WTC11 (cell line): ENCODE data around the gene CD109. TPM values are rescaled to one million over a fixed set of nuclear protein-coding genes. Genes with fewer than 3 reads are reported as not detected.

ENCODE experiments used
- ATAC-seq: fragments of 200-7000 bp; cut with Tn5 transposase; 2 replicates; pipeline ENCODE4 v1.10.0; 2021; ENCODE audit warnings: mild to moderate bottlenecking, moderate library complexity
- CTCF ChIA-PET: fragments of 300-600 bp; sonication (Branson Sonifier 250); formaldehyde crosslinking; loops from one replicate; lab custom pipeline; 2021; ENCODE audit warnings: antibody characterized with exemption; lab: Charles Lee
- POLR2A ChIA-PET: fragments of 350-600 bp; sonication (Branson Sonifier 250); formaldehyde crosslinking; loops from one replicate; lab custom pipeline; 2021; ENCODE audit warnings: antibody characterized with exemption; lab: Charles Lee
- DNase-seq: peaks from one replicate; pipeline ENCODE4 v3.0.0; 2021; ENCODE audit warnings: low spot score
- H3K27ac Mint-ChIP-seq: 2 replicates; pipeline ENCODE4 v1.8.0; 2021; ENCODE audit warnings: mixed read lengths
- H3K27me3 Mint-ChIP-seq: 2 replicates; pipeline ENCODE4 v1.8.0; 2021; ENCODE audit warnings: low read depth, mild to moderate bottlenecking, moderate library complexity, mixed read lengths
- H3K36me3 Mint-ChIP-seq: 2 replicates; pipeline ENCODE4 v1.8.0; 2021; ENCODE audit warnings: mixed read lengths
- H3K4me1 Mint-ChIP-seq: 2 replicates; pipeline ENCODE4 v1.8.0; 2022; ENCODE audit warnings: mixed read lengths
- H3K4me3 Mint-ChIP-seq: 2 replicates; pipeline ENCODE4 v1.8.0; 2021; ENCODE audit warnings: mild to moderate bottlenecking, moderate library complexity, mixed read lengths
- H3K9me3 Mint-ChIP-seq: 2 replicates; pipeline ENCODE4 v1.8.0; 2021; ENCODE audit warnings: mixed read lengths
- ATF2 ChIP-seq: sonication (generic); formaldehyde crosslinking; IDR thresholded peaks from 2 replicates; pipeline ENCODE4 v1.8.1; 2022; ENCODE audit warnings: low read depth, missing genetic modification reagents, borderline replicate concordance
- CDX4 ChIP-seq: fragments of 250-450 bp; sonication (Bioruptor Pico); IDR thresholded peaks from 2 replicates; pipeline ENCODE4 v1.9.0; 2021; ENCODE audit warnings: moderate library complexity, mild to moderate bottlenecking, inconsistent platforms, borderline replicate concordance
- ELF4 ChIP-seq: sonication (generic); formaldehyde crosslinking; IDR thresholded peaks from 2 replicates; pipeline ENCODE4 v1.8.1; 2022; ENCODE audit warnings: low read depth, mild to moderate bottlenecking, moderate library complexity, missing genetic modification reagents
- ETV6 ChIP-seq: sonication (generic); formaldehyde crosslinking; IDR thresholded peaks from 2 replicates; pipeline ENCODE4 v1.8.1; 2022; ENCODE audit warnings: mild to moderate bottlenecking, missing genetic modification reagents
- HMGA2 ChIP-seq: fragments of 250-450 bp; sonication (Bioruptor Pico); IDR thresholded peaks from 2 replicates; pipeline ENCODE4 v1.4.0; 2021; ENCODE audit warnings: mild to moderate bottlenecking, moderate library complexity
- MYBL2 ChIP-seq: sonication (generic); formaldehyde crosslinking; IDR thresholded peaks from 2 replicates; pipeline ENCODE4 v1.8.1; 2023; ENCODE audit warnings: mild to moderate bottlenecking, moderate library complexity, missing genetic modification reagents
- NFYB ChIP-seq: sonication (generic); formaldehyde crosslinking; conservative IDR thresholded peaks from 2 replicates; pipeline ENCODE4 v1.8.0; 2022; ENCODE audit warnings: low read depth, missing genetic modification reagents
- NR2C2 ChIP-seq: sonication (generic); formaldehyde crosslinking; IDR thresholded peaks from 2 replicates; pipeline ENCODE4 v1.8.0; 2022; ENCODE audit warnings: mild to moderate bottlenecking, missing genetic modification reagents
- NR3C1 ChIP-seq: sonication (generic); formaldehyde crosslinking; conservative IDR thresholded peaks from 2 replicates; pipeline ENCODE4 v1.8.1; 2023; ENCODE audit warnings: low read depth, mild to moderate bottlenecking, missing genetic modification reagents
- PRDM15 ChIP-seq: sonication (generic); formaldehyde crosslinking; IDR thresholded peaks from 2 replicates; pipeline ENCODE4 v1.8.0; 2022; ENCODE audit warnings: missing genetic modification reagents
- RELA ChIP-seq: sonication (generic); formaldehyde crosslinking; IDR thresholded peaks from 2 replicates; pipeline ENCODE4 v1.8.1; 2022; ENCODE audit warnings: missing genetic modification reagents, mild to moderate bottlenecking, borderline replicate concordance
- SMAD3 ChIP-seq: sonication (generic); formaldehyde crosslinking; IDR thresholded peaks from 2 replicates; pipeline ENCODE4 v1.8.0; 2022; ENCODE audit warnings: missing genetic modification reagents, mild to moderate bottlenecking, borderline replicate concordance
- SOX15 ChIP-seq: fragments of 250-450 bp; sonication (Bioruptor Pico); IDR thresholded peaks from 2 replicates; pipeline ENCODE4 v1.9.0; 2021; ENCODE audit warnings: mild to moderate bottlenecking
- STAT6 ChIP-seq: sonication (generic); formaldehyde crosslinking; conservative IDR thresholded peaks from 2 replicates; pipeline ENCODE4 v1.8.1; 2023; ENCODE audit warnings: mild to moderate bottlenecking, low read depth, missing genetic modification reagents, moderate library complexity
- TEAD4 ChIP-seq: sonication (generic); formaldehyde crosslinking; IDR thresholded peaks from 2 replicates; pipeline ENCODE4 v1.8.0; 2022; ENCODE audit warnings: mild to moderate bottlenecking, missing genetic modification reagents
- ZNF263 ChIP-seq: sonication (generic); formaldehyde crosslinking; IDR thresholded peaks from 2 replicates; pipeline ENCODE4 v1.8.1; 2022; ENCODE audit warnings: low read depth, mild to moderate bottlenecking, moderate library complexity, missing genetic modification reagents
- total RNA-seq: library from RNA; stranded (reverse); gene quantifications from 3 replicates; pipeline ENCODE4 v1.2.3, GENCODE V29; 2021
- TF ChIP-seq, protein P1 (sequence below): sonication (generic); formaldehyde crosslinking; IDR thresholded peaks from 2 replicates; pipeline ENCODE4 v1.8.0; 2022; ENCODE audit warnings: mild to moderate bottlenecking, missing genetic modification reagents
- TF ChIP-seq, protein P2 (sequence below): sonication (generic); formaldehyde crosslinking; IDR thresholded peaks from 2 replicates; pipeline ENCODE4 v1.8.1; 2022; ENCODE audit warnings: low read depth, mild to moderate bottlenecking, moderate library complexity, missing genetic modification reagents, borderline replicate concordance

The CD109 gene
- total RNA-seq, 1 experiment from 2014 or later, result 4.5 TPM

GRCh38 chr6:73669005-73669404 lies 27.0 kb upstream of the CD109 start:
- Mint-ChIP-seq H3K9me3 (no peaks in the 10 kb centered on the region), H3K27ac (no peak overlapping the region), H3K36me3 (no peaks in the 10 kb centered on the region), H3K4me3 (no peak overlapping the region), H3K27me3 (no peaks in the 10 kb centered on the region; the same call in 1 of the 2 replicates), H3K4me1 (no peaks in the 10 kb centered on the region)
- TF ChIP-seq ETV6 (CRISPR knock-in tag) (no peak), ATF2 (CRISPR knock-in tag) (no peak), SMAD3 (CRISPR knock-in tag) (no peak), NFYB (CRISPR knock-in tag) (no peak), SOX15 (CRISPR knock-in tag) (no peak), ELF4 (no peak), HMGA2 (CRISPR knock-in tag) (no peak), PRDM15 (CRISPR knock-in tag) (no peak), ZNF263 (CRISPR knock-in tag) (no peak), TEAD4 (no peak), NR2C2 (CRISPR knock-in tag) (no peak), NR3C1 (CRISPR knock-in tag) (no peak), RELA (CRISPR knock-in tag) (no peak), MYBL2 (CRISPR knock-in tag) (no peak)
- ATAC-seq, result no peak
- no peak for DNase-seq
- CTCF ChIA-PET, result interaction anchor here (1.9 kb wide), 1 partner anchor 64 kb away, joined by 7 read pairs; no protein-coding TSS in a partner anchor
- POLR2A ChIA-PET, result no interaction called here

DNA sequence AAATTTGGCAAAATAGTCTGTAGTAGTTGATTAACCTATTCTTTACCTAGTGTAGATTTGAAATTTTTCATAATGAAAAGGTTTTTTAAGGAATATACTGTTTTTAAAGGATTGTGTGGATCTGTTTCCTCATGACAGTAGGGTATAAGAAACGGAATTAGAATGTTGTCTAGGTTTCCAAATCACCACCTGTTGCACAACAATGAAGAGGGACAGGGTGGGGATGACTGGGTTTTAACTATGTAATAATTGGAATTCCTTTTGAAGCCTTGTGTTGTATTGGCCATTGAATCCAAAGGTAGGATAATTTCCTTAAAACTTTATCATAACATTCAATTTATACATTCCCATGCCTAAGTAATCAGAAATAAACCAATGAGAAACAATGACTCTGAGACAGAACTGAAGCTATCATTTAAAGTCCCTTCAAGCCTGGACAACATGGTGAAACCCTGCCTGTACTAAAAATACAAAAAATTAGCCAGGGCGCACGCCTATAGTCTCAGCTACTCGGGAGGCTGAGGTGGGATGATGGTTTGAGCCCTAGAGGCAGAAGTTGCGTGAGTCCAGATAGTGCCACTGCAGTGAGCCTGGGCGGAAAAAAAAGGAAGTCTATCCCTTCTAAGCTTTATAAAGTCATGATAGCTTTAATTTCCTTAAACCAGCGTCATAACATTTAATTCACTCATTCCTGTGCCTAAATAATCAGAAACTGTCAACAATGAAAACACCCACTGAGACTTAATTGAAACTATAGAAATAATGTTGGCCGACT lies 23.9 kb upstream of the CD109 start:
- Mint-ChIP-seq H3K9me3 (no peaks in the 10 kb centered on the region), H3K4me3 (no peak overlapping the region), H3K4me1 (no peaks in the 10 kb centered on the region), H3K27me3 (no peaks in the 10 kb centered on the region), H3K27ac (no peak overlapping the region), H3K36me3 (no peaks in the 10 kb centered on the region)
- no peak for ATAC-seq
- ChIA-PET CTCF (interaction anchor here (0.9 kb wide), 1 partner anchor 67 kb away, joined by 3 read pairs; no protein-coding TSS in a partner anchor), POLR2A (no interaction called here)
- TF ChIP-seq, protein P1, sequence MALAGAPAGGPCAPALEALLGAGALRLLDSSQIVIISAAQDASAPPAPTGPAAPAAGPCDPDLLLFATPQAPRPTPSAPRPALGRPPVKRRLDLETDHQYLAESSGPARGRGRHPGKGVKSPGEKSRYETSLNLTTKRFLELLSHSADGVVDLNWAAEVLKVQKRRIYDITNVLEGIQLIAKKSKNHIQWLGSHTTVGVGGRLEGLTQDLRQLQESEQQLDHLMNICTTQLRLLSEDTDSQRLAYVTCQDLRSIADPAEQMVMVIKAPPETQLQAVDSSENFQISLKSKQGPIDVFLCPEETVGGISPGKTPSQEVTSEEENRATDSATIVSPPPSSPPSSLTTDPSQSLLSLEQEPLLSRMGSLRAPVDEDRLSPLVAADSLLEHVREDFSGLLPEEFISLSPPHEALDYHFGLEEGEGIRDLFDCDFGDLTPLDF (CRISPR knock-in tag), result no peak
- TF ChIP-seq PRDM15 (CRISPR knock-in tag) (no peak), CDX4 (CRISPR knock-in tag) (no peak), STAT6 (CRISPR knock-in tag) (no peak)
- TF ChIP-seq, protein P2, sequence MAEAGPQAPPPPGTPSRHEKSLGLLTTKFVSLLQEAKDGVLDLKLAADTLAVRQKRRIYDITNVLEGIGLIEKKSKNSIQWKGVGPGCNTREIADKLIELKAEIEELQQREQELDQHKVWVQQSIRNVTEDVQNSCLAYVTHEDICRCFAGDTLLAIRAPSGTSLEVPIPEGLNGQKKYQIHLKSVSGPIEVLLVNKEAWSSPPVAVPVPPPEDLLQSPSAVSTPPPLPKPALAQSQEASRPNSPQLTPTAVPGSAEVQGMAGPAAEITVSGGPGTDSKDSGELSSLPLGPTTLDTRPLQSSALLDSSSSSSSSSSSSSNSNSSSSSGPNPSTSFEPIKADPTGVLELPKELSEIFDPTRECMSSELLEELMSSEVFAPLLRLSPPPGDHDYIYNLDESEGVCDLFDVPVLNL, result no peak
- no peak for DNase-seq
